SK-MEL-5 (cell line): ENCODE results near the gene USP47. TPM values are rescaled to one million over a fixed set of nuclear protein-coding genes. Genes with fewer than 3 reads are reported as not detected.
A peak's percentile ranks its signal among the peaks of the same experiment; 100 is the strongest.

Experiments used
- DNase-seq: peaks from one replicate; pipeline ENCODE4 v3.0.0-alpha.2; 2016; ENCODE audit warnings: low read depth, low spot score
- in situ Hi-C: cut with HindIII; loops from 2 replicates; pipeline ENCODE4 v1.10.0; 2016; ENCODE audit warnings: low sequenced_read_pairs, high pct_unique_total_duplicates, low pct_unique_long_range_greater_than_20kb
- total RNA-seq: library from RNA; depleted of rRNA; stranded (reverse); fragments of >200 nt; shearing (Covaris generic); gene quantifications from 2 replicates; pipeline ENCODE4 v1.2.3, GENCODE V29; 2014

The USP47 gene
- total RNA-seq, 1 experiment from 2014 or later = 32.6 TPM

GRCh38 chr11:11968511-11969280 is 126.9 kb downstream of the USP47 start:
- in situ Hi-C loops = no loop called here

GRCh38 chr11:11969380-11970215 is 127.8 kb downstream of the USP47 start:
- no peak for DNase-seq
- in situ Hi-C loops = no loop called here

More at GRCh38 chr11:11968511-11969280, 126.9 kb downstream of the USP47 start:
- no peak for DNase-seq

GRCh38 chr11:11970556-11970955 is 128.8 kb downstream of the USP47 start:
- DNase-seq = no peak
- in situ Hi-C loops = no loop called here

- in situ Hi-C loops = no loop called here
Measured at GRCh38 chr11:11971906-11972547, 130.3 kb downstream of the USP47 start.

GRCh38 chr11:11972730-11973341 is 131.1 kb downstream of the USP47 start:
- no peak for DNase-seq
- in situ Hi-C loops = no loop called here

More at GRCh38 chr11:11971906-11972547, 130.3 kb downstream of the USP47 start:
- no peak for DNase-seq

- in situ Hi-C loops = no loop called here
- no peak for DNase-seq
Measured at GRCh38 chr11:11973361-11973800, 131.6 kb downstream of the USP47 start.

- in situ Hi-C loops = no loop called here
- DNase-seq = no peak
Measured at GRCh38 chr11:11973866-11974265, 132.1 kb downstream of the USP47 start.

- DNase-seq = no peak
- in situ Hi-C loops = no loop called here
Measured at GRCh38 chr11:11975201-11976092, 133.7 kb downstream of the USP47 start.

- in situ Hi-C loops = no loop called here
- no peak for DNase-seq
Measured at GRCh38 chr11:11976481-11977127, 134.8 kb downstream of the USP47 start.

GRCh38 chr11:11977206-11977938 is 135.6 kb downstream of the USP47 start:
- peak; percentile 7 for DNase-seq
- in situ Hi-C loops = no loop called here

- in situ Hi-C loops = no loop called here
- no peak for DNase-seq
Measured at GRCh38 chr11:11978098-11978637, 136.4 kb downstream of the USP47 start.

- in situ Hi-C loops = no loop called here
- DNase-seq = peak; percentile 32
Measured at GRCh38 chr11:11978792-11979487, 137.2 kb downstream of the USP47 start.

- in situ Hi-C loops = no loop called here
- DNase-seq = no peak
Measured at GRCh38 chr11:11979488-11980117, 137.8 kb downstream of the USP47 start.

- no peak for DNase-seq
- in situ Hi-C loops = no loop called here
Measured at GRCh38 chr11:11980200-11980599, 138.4 kb downstream of the USP47 start.
